Left lobe of liver (tissue), 2 donors: Measurements from ENCODE around the gene HOOK1. TPM values are rescaled to one million over a fixed set of nuclear protein-coding genes. Genes with fewer than 3 reads are reported as not detected.
"Not testable (repeated sequence)": the region's sequence is repeated elsewhere in the genome, so short reads cannot be mapped to it uniquely, and the experiment has no call there.

ENCODE experiments used
- ATAC-seq: fragments of 200-7000 bp; cut with Tn5 transposase; one replicate; pipeline ENCODE4 v1.9.1; 2020; ENCODE audit warnings: mild to moderate bottlenecking, moderate library complexity
- DNase-seq: peaks from one replicate; pipeline ENCODE4 v3.0.0-alpha.2; 2020; ENCODE audit warnings: low spot score
- total RNA-seq: library from RNA; stranded (reverse); gene quantifications from one replicate; pipeline ENCODE4 v1.2.1, GENCODE V29; 2021
- donor health status: DM: no; HTN: no; CAD: no; lungs with moderate emphysema.
- donor health status: DM: no; HTN: yes; CAD: no.

Gene HOOK1
- total RNA-seq, 1 donor from 2014 or later: 29.5 TPM

- DNase-seq (peak; percentile 78), ATAC-seq (peak; percentile 60)
These were observed 66.0 kb downstream of the HOOK1 start for GRCh38 chr1:59880735-59881134.

DNA sequence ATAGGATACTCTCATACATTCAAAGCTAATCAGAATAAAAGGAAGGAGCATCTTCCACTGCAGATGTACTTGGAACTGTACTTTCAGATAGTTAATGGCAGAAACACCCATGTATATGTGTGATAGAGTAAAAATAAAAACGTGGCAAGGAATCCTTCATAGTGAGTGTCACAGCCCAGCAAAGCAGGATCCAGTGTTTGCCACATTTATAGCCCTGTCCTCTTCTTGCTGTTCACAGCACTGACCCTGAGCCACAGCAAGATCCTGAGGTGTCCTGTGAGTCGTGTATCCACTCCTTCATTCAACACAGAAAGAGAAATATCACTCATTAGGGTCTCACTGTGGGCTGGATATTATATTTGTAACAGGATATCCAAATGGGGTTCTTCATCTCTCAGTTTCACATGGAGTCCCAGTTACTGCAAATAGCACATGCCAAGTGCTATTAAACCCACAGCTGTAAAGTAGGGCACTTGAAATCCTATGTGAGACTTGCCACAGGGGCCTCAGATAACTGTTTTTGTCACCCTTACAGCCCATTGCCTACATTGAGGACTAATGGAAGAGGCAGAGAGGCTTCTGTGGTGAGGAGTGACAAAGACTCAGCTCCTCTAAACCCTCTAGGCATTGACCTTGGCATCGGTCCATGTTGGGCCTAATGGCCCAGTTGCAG lies 70.5 kb downstream of the HOOK1 start:
- ATAC-seq: peak; percentile 32
- no peak for DNase-seq

DNA sequence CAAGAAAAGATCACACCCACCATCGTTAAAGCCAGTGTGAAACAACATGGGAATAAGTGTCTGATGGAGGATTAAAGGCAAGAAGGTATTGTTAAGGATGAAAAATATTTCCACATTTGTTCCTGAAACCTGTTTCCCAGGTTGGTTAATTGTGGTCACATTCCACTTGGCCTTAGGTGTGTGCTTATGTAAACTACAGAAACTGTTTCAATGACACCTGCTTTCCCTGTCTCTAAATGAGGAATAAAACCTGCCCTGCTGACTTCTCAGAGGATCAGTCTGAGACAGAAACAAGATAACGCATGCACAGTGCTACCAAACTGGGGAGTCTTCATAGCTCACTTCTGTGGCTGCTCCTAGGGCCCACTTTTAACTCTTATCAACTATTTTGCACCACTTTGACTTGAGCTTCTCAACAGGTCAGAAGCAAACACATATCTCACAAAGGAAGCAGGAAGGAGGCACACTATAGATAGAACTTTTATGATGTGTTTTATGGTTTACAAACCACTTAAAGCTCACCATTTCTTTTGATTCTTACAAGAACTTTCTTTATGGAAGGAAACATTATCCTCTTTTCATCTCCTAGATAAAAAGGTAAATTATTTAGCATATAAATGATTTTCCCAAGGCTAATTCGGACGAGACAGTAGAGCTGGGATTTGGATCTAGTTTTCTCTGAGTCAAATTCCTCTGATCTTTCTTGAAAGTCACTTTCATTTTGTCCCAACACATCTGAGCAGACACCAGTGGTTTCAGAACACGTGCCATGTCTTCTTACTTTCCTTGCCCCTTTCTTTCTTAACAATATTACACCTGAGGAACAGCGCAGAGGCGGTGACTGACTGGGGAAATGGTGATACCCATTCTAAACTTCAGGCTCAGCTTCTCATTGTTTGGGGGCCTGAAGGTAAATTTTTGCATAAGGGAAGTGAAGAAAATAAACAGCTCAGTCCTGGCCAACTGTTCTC lies 78.4 kb downstream of the HOOK1 start:
- DNase-seq: no peak
- peak; percentile 57 for ATAC-seq

GRCh38 chr1:59897165-59897564 lies 82.4 kb downstream of the HOOK1 start:
- ATAC-seq (no peak), DNase-seq (no peak)

- ATAC-seq (no peak), DNase-seq (no peak)
These were observed 84.2 kb downstream of the HOOK1 start for GRCh38 chr1:59898927-59899326.

GRCh38 chr1:59900640-59901039 lies 85.9 kb downstream of the HOOK1 start:
- ATAC-seq: peak; percentile 36
- DNase-seq: no peak

GRCh38 chr1:59901770-59902388 lies 87.1 kb downstream of the HOOK1 start:
- no peak for ATAC-seq
- no peak for DNase-seq

- peak; percentile 91 for ATAC-seq
- DNase-seq: no peak
These were observed 88.5 kb downstream of the HOOK1 start for GRCh38 chr1:59903141-59903754.

DNA sequence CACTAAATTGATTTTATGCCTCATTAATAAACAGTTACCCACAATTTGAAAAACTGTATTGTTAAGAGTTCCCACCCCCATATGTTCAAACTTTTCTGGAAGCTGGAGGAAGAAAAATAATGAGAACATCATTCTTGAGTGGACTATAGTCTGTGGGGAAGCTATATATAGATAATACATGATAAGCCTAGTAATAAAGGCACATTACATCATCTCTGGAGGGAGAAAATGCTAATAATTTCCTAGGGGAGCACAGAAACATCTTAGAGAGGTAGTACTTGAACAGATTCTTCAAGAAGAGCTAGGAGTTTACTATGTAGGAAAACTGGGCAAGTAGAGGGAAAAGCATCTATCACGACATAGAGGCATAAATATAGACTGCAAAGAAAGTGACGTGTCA lies 92.2 kb downstream of the HOOK1 start:
- DNase-seq (no peak), ATAC-seq (no peak)

- DNase-seq (no peak), ATAC-seq (no peak)
These were observed 93.3 kb downstream of the HOOK1 start for GRCh38 chr1:59908084-59908483.

GRCh38 chr1:59908682-59909081 lies 93.9 kb downstream of the HOOK1 start:
- ATAC-seq (peak; percentile 94), DNase-seq (peak; percentile 58)

GRCh38 chr1:59914791-59915286 lies 100.1 kb downstream of the HOOK1 start:
- not testable (repeated sequence) for ATAC-seq, DNase-seq

DNA sequence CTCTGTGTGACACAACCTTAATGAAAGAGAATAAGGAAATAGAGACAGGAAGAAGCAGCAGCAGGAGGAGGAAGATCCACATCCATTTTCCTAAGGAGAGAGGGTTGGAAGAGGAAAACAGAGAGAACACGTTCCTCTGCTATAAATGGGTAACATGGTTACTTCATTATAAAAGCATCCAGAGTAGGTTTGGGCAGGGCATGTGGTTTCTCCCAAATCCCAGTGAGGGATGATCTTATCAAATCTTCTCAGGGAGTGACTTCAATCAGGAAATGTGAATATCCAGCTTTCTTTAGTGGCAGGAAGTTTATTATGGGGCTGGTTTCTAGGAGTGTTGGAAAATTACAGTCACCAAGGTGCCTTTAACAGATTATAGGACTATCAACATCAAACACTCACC lies 100.8 kb downstream of the HOOK1 start:
- DNase-seq: no peak
- no peak for ATAC-seq

GRCh38 chr1:59917026-59917784 lies 102.5 kb downstream of the HOOK1 start:
- ATAC-seq: no peak
- no peak for DNase-seq

DNA sequence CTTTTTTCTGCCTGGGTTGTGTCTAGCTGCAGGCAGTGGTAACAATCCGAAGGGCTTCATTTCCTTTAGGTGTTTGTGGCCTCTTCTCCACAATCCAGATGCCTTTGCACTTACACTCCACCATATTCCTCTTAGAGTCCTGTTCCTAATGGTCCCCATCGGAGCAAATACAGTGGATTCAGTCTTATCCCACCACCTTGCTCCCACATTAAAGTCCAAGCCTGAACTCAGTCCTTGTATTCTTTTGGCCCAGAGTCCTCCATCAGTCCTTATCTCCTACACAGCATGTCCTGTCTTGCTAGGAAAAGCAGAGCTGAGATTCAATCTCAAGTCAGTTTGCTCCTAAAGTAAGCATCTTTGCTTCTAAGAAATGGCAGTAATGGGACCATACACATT lies 103.0 kb downstream of the HOOK1 start:
- no peak for ATAC-seq
- DNase-seq: no peak

GRCh38 chr1:59919746-59920145 lies 105.0 kb downstream of the HOOK1 start:
- ATAC-seq (no peak), DNase-seq (no peak)

DNA sequence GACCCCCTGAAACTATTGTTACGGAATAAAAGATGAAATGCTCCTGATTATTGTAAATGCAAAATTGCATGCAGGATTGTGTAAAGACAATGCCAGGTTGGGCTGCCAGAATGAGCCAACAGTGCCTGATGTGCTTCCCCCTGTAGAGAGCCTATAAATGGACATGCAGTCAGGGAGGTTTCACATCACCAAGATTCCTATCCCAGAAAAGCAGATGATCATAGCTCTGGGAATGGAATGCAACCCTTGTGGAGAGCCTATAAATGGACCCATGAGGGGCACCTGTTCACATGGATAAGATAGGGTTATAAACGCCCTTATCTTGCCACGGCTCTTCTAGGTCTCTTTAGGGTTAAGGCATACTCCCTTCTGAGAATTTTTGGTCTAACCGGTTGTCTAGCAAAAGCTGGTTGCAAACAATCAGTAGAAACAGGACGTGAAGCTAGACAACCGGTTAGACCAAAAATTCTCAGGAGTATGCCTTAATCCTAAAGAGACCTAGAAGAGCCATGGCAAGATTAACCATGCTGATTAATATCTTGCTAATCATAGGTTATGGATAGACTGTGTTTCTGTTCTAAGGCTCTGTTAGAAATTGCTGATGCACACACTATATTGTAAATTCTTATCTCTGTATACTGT lies 106.6 kb downstream of the HOOK1 start:
- not testable (repeated sequence) for DNase-seq, ATAC-seq

GRCh38 chr1:59924653-59925052 lies 109.9 kb downstream of the HOOK1 start:
- DNase-seq (no peak), ATAC-seq (no peak)
